HUES6 (cell line): ENCODE measurements around the gene ABCA5.

ENCODE experiments used
- H3K27ac ChIP-seq: 2 replicates; pipeline ENCODE4 v1.7.0; 2013; ENCODE audit warnings: low read depth, mild to moderate bottlenecking, low read length, inconsistent platforms
- H3K27me3 ChIP-seq: 2 replicates; pipeline ENCODE4 v1.6.1; 2013; ENCODE audit warnings: low read length; ENCODE audit not compliant: control insufficient read depth, insufficient read depth
- H3K36me3 ChIP-seq: 2 replicates; pipeline ENCODE4 v1.6.1; 2013; ENCODE audit warnings: low read length; ENCODE audit not compliant: control insufficient read depth, insufficient read depth
- H3K4me1 ChIP-seq: 2 replicates; pipeline ENCODE4 v1.6.1; 2013; ENCODE audit warnings: low read length; ENCODE audit not compliant: control insufficient read depth, insufficient read depth
- H3K4me3 ChIP-seq: 2 replicates; pipeline ENCODE4 v1.5.1; 2013; ENCODE audit warnings: low read depth, low read length
- H3K9ac ChIP-seq: one replicate; pipeline ENCODE4 v1.6.1; 2013; ENCODE audit warnings: mild to moderate bottlenecking, low read length
- H3K9me3 ChIP-seq: 2 replicates; pipeline ENCODE4 v1.6.1; 2013; ENCODE audit warnings: low read depth, low read length; ENCODE audit not compliant: control insufficient read depth, insufficient read depth

Gene ABCA5

DNA sequence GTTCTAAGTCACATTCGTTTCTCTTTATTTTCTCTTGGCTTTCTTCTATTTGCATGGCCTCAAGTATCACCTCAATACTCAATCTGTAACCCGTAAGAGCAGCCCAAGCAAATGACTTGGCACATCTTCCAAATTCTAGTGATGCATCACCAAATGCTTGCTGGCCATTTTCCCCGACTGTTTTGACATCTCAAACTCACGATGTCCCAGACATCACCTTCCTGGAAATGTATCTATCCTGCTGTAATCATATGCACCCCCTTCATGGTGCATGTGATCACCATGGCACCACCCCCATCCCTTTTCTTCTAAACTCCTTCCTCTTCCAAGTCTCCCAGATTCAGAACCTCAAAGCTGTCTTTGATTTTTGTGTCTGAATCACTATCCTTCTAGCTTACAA is 24.0 kb upstream of the ABCA5 start:
- no peaks in the 10 kb centered on the region for H3K27me3 ChIP-seq
- H3K27ac ChIP-seq = no peak overlapping the region
- no peak overlapping the region for H3K9ac ChIP-seq
- no peaks in the 10 kb centered on the region for H3K9me3 ChIP-seq
- no peaks in the 10 kb centered on the region for H3K4me1 ChIP-seq
- no peak overlapping the region for H3K4me3 ChIP-seq
- no peaks in the 10 kb centered on the region for H3K36me3 ChIP-seq

- Histone ChIP-seq H3K27ac (no peak overlapping the region), H3K4me3 (no peak overlapping the region), H3K36me3 (no peaks in the 10 kb centered on the region), H3K9ac (no peak overlapping the region), H3K27me3 (no peaks in the 10 kb centered on the region), H3K9me3 (no peaks in the 10 kb centered on the region), H3K4me1 (no peaks in the 10 kb centered on the region)
Observed at GRCh38 chr17:69348429-69348828, 21.5 kb upstream of the ABCA5 start.

DNA sequence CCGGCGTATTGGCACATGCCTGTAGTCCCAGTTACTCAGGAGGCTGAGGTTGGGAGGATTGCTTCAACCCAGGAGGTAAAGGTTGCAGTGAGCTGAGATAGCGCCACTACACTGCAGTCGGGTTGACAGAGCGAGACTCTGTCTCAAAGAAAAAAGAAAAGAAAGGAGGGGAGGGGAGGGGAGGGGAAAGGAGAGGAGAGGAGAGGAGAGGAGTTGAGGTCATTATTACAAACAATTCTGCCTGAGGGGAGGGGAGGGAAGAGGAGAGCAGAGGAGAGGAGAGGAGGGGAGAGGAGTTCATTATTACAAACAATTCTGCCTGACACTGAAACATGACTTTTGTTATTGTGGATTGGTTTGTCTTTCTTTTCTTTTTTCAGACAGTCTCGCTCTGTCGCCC is 19.8 kb upstream of the ABCA5 start:
- Histone ChIP-seq H3K4me3 (no peak overlapping the region), H3K27ac (no peak overlapping the region), H3K4me1 (peaks cover 6% of the 10 kb centered on the region), H3K36me3 (no peaks in the 10 kb centered on the region), H3K9ac (no peak overlapping the region), H3K27me3 (no peaks in the 10 kb centered on the region), H3K9me3 (no peaks in the 10 kb centered on the region)

GRCh38 chr17:69344939-69345338 is 18.0 kb upstream of the ABCA5 start:
- no peaks in the 10 kb centered on the region for H3K27me3 ChIP-seq
- no peaks in the 10 kb centered on the region for H3K9me3 ChIP-seq
- no peaks in the 10 kb centered on the region for H3K36me3 ChIP-seq
- H3K9ac ChIP-seq = no peak overlapping the region
- H3K27ac ChIP-seq = no peak overlapping the region
- H3K4me3 ChIP-seq = no peak overlapping the region
- peaks cover 6% of the 10 kb centered on the region for H3K4me1 ChIP-seq

DNA sequence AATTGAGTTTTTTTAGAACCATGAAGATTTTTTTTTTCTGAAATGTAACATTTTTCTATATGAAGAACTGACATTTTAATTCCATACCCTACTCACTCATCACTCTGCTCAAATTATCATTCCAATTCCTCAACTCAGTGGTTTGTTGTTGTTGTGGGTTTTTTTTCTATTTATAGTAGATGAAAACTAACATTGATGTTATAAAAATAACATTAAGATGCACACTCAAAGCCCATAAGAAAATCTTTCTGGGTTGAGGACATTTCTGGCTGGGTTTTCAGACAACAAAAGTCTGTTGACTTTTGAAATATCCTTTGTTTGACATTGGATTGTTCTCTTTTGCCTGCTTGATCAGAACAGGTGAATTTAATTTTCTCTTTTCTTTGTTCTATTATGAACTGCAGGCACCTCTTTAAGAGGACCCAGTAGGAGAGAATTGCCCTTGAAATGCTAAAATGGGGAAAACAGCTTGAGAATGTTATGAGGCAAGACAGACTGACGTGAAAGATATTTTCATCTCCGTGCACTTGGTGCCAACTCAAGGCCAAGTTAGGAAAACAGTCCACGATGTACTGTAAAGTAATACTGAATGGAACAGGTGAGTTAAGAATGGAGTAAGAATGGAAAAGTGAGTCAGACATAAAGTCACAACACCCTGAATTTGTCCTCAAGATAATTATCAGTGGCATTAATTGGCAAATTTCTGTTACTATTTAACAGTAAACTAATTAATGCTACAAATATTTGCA is 16.1 kb upstream of the ABCA5 start:
- Histone ChIP-seq H3K27ac (no peak overlapping the region), H3K9me3 (no peaks in the 10 kb centered on the region), H3K4me1 (peaks cover 6% of the 10 kb centered on the region), H3K9ac (no peak overlapping the region), H3K27me3 (no peaks in the 10 kb centered on the region), H3K4me3 (no peak overlapping the region), H3K36me3 (no peaks in the 10 kb centered on the region)

DNA sequence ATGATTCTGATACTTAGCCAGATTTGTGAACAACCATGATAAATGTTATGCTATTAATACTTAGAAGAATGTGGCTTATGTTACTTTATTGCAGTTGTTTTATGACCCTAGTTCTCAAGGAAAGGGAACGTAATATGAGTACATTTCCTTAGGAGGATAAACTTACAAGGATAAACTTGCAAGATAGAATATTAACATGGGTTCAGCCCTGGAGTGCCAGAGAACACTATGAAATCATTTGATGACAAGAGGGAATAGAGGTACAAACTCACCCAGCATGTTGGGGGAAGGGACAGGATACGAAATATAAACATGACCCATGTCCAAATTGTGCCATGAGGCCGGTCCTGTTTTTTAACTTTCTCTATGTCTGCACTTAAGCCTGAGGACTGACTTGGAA is 13.0 kb upstream of the ABCA5 start:
- no peak overlapping the region for H3K4me3 ChIP-seq
- H3K4me1 ChIP-seq = peaks cover 6% of the 10 kb centered on the region
- H3K27me3 ChIP-seq = no peaks in the 10 kb centered on the region
- H3K9ac ChIP-seq = no peak overlapping the region
- no peaks in the 10 kb centered on the region for H3K9me3 ChIP-seq
- no peaks in the 10 kb centered on the region for H3K36me3 ChIP-seq
- H3K27ac ChIP-seq = no peak overlapping the region

DNA sequence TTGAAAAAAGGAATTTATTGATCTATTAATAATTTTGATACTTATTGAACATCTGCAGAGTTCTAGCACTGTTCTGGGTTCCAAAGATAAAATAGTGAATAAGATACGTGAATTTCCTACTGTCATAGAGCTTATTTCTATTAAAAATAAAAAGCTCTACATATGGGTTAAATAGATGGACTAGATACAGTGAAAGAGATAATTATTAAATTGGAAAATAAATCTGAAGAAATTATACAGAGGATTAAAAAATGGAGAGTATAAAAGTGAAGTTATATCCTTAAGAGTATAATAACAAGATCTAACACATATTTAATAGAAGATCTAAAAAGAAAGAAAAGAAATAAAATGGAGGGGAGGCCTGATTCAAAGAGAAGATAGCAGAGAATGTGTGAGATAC is 10.1 kb upstream of the ABCA5 start:
- Histone ChIP-seq H3K4me1 (no peaks in the 10 kb centered on the region), H3K4me3 (no peak overlapping the region), H3K27ac (no peak overlapping the region), H3K9me3 (no peaks in the 10 kb centered on the region), H3K27me3 (no peaks in the 10 kb centered on the region), H3K9ac (no peak overlapping the region), H3K36me3 (no peaks in the 10 kb centered on the region)

- no peaks in the 10 kb centered on the region for H3K27me3 ChIP-seq
- no peak overlapping the region for H3K27ac ChIP-seq
- H3K4me3 ChIP-seq = no peak overlapping the region
- H3K36me3 ChIP-seq = no peaks in the 10 kb centered on the region
- no peaks in the 10 kb centered on the region for H3K9me3 ChIP-seq
- H3K9ac ChIP-seq = no peak overlapping the region
- no peaks in the 10 kb centered on the region for H3K4me1 ChIP-seq
Observed at GRCh38 chr17:69336580-69336979, 9.6 kb upstream of the ABCA5 start.

DNA sequence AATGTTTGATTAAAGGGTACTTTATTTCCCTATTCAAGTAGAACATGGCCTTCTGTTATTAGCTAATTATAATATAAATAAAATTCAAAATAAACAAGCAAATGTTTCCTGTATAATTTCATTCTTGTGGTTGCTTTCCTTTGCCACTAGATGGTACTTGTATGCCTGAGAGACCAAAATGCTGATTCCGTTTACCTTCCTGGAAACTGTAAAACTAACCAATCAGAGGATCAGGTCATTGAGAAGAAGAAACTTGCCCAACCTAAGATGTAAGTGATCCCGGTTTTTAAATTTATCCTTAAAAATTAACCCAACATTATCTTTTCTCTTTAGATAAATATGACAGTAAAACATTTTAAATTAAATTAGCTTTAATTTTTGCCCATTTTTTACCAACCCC is 8.1 kb upstream of the ABCA5 start:
- Histone ChIP-seq H3K36me3 (no peaks in the 10 kb centered on the region), H3K4me3 (no peak overlapping the region), H3K9ac (no peak overlapping the region)

GRCh38 chr17:69333561-69333960 is 6.6 kb upstream of the ABCA5 start:
- Histone ChIP-seq H3K27me3 (no peaks in the 10 kb centered on the region), H3K9me3 (0 out of 2 replicates have a peak, but pooled peaks cover under 1% of the 10 kb centered on the region), H3K4me1 (no peaks in the 10 kb centered on the region), H3K9ac (no peak overlapping the region), H3K4me3 (no peak overlapping the region), H3K27ac (no peak overlapping the region), H3K36me3 (no peaks in the 10 kb centered on the region)

More for the DNA sequence above, 8.1 kb upstream of the ABCA5 start:
- Histone ChIP-seq H3K27me3 (no peaks in the 10 kb centered on the region), H3K4me1 (no peaks in the 10 kb centered on the region), H3K9me3 (no peaks in the 10 kb centered on the region), H3K27ac (no peak overlapping the region)

DNA sequence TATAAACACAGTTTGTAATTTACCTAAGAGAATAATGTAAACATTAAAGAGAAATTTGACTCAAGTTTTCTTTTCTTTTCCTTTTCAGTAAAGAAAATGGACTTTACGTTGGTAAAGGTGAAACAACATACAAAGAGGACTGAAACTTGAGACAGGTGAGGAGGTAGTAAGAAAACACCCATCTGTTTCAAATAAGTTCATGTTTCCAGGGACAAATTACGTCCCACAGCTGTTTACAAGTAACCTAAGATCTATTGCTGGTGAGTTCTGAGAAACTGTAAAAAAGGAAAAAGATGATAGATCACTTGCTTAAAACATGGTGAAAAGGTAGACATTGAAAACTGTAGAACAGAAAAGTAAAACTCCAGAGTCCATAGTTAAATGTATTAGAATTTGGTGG is 4.8 kb upstream of the ABCA5 start:
- 0 out of 2 replicates have a peak, but pooled peaks cover 5% of the 10 kb centered on the region for H3K9me3 ChIP-seq
- no peak overlapping the region for H3K27ac ChIP-seq
- H3K27me3 ChIP-seq = no peaks in the 10 kb centered on the region
- no peak overlapping the region for H3K9ac ChIP-seq
- H3K36me3 ChIP-seq = no peaks in the 10 kb centered on the region
- H3K4me1 ChIP-seq = no peaks in the 10 kb centered on the region
- H3K4me3 ChIP-seq = no peak overlapping the region
